ES-I3 (cell line): Measurements from ENCODE around the gene CD300C.
"Not testable (repeated sequence)": the region's sequence is repeated elsewhere in the genome, so short reads cannot be mapped to it uniquely, and the experiment has no call there.

ENCODE experiments used
- H3K36me3 ChIP-seq: 2 replicates; pipeline ENCODE4 v1.6.1; 2013; ENCODE audit warnings: mild to moderate bottlenecking, low read length, control low read depth, moderate library complexity; ENCODE audit not compliant: insufficient read depth
- H3K4me1 ChIP-seq: 2 replicates; pipeline ENCODE4 v1.6.1; 2013; ENCODE audit warnings: mild to moderate bottlenecking, control low read depth, low read length; ENCODE audit not compliant: insufficient read depth
- H3K9ac ChIP-seq: 2 replicates; pipeline ENCODE4 v1.6.1; 2013; ENCODE audit warnings: low read depth, mild to moderate bottlenecking, low read length, moderate library complexity
- H3K9me3 ChIP-seq: 2 replicates; pipeline ENCODE4 v1.6.1; 2013; ENCODE audit warnings: mild to moderate bottlenecking, low read length, moderate library complexity; ENCODE audit not compliant: control insufficient read depth, insufficient read depth

Gene CD300C

DNA sequence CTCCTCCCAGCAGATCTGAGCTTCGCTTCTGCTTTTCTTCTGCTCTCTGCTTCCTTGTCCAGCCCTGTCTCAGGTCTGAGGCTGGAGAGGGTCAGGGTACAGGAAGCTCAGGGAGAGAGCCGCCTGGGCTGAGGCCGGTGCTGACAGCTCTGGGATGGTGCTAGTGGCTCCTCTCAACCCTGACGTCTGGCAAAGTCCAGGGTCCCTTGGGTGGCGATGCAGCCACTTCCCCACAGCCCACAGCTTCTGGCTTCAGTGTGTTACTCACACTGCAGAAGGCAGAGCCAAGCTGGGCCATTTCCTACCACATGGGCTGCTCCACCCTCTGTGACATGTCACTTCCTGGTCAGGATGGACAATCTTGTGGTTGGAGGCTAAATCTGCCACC, at the start of gene CD300C:
Gene CD300C, minus strand, starts transcription at position 273 of the 388 bp plus-strand sequence. CDS start 333 bp downstream, outside the sequence.
- H3K9me3 ChIP-seq, result no peaks in the 10 kb centered on the region
- H3K9ac ChIP-seq, result no peak within 1 kb of the TSS
- H3K36me3 ChIP-seq, result no peaks in the 10 kb centered on the region
- H3K4me1 ChIP-seq, result no peaks in the 10 kb centered on the region

DNA sequence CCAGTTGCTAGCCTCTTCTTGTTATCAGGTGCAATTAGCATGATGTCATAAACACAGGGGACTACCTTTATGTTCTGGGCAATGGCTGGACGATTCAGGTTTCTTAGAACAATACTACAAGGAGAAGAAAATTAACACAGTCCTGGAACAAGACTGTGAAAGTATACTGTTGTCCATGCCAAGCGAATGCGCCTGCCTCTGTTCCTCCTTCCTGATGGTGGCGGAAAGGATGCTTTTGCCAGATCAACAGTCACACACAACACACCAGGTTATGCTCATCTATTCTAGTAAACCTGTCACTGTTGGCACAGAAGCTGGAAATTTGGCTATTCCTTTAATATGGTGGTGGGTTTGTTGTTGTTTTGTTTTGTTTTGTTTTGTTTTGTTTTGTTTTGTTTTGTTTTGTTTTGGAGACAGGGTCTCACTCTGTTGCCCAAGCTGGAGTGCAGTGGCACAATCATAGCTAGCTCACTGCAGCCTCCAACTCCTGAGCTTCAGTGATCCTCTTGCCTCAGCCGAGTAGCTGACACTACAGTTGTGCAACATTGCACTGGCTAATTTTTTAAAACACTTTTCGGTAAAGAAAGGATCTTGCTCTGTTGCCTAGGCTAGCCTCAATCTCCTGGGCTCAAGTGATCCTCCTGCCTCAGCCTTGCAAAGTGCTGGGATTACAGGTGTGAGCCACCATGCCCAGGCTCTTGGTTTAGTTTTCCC, 49.3 kb upstream of the CD300C start:
- peaks cover 9% of the 10 kb centered on the region for H3K4me1 ChIP-seq

GRCh38 chr17:74592087-74592990, 46.4 kb upstream of the CD300C start, which contains the start of gene CD300LD:
Gene CD300LD, minus strand, starts transcription at chr17:74592283. Its CDS starts 81 bp downstream, at chr17:74592202.
- no peak within 1 kb of the TSS for H3K9ac ChIP-seq
- no peaks in the 10 kb centered on the region for H3K4me1 ChIP-seq
- no peaks in the 10 kb centered on the region for H3K9me3 ChIP-seq
- H3K36me3 ChIP-seq, result no peaks in the 10 kb centered on the region

More for the DNA sequence above, 49.3 kb upstream of the CD300C start:
- Histone ChIP-seq H3K36me3 (no peaks in the 10 kb centered on the region), H3K9me3 (no peaks in the 10 kb centered on the region), H3K9ac (no peak overlapping the region)

DNA sequence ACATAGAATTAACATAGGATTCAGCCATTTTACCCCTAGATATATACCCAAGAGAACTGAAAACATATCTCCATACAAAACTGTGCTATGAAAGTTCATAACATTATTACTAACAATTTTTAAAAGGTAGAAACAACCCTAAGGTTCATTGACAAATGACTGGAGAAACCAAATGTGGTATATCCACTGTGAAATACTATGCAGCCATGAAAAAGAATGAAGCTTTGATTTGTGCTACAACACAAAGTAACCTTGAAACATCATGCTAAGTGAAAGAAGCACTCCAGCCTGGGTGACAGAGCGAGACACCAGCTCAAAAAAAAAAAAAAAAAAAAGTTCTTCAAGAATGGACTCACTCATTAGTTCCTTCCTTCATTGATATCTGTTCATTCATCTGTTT, 45.6 kb upstream of the CD300C start:
- no peak overlapping the region for H3K9ac ChIP-seq
- no peaks in the 10 kb centered on the region for H3K4me1 ChIP-seq
- no peaks in the 10 kb centered on the region for H3K9me3 ChIP-seq
- no peaks in the 10 kb centered on the region for H3K36me3 ChIP-seq

GRCh38 chr17:74585711-74586110, 39.8 kb upstream of the CD300C start:
- no peaks in the 10 kb centered on the region for H3K4me1 ChIP-seq
- no peaks in the 10 kb centered on the region for H3K9me3 ChIP-seq
- no peak overlapping the region for H3K9ac ChIP-seq
- H3K36me3 ChIP-seq, result no peaks in the 10 kb centered on the region

- H3K4me1 ChIP-seq, result no peaks in the 10 kb centered on the region
- no peak overlapping the region for H3K9ac ChIP-seq
- no peaks in the 10 kb centered on the region for H3K36me3 ChIP-seq
- no peaks in the 10 kb centered on the region for H3K9me3 ChIP-seq
Measured at GRCh38 chr17:74584292-74585060, 38.6 kb upstream of the CD300C start.

GRCh38 chr17:74582633-74583032, 36.7 kb upstream of the CD300C start:
- Histone ChIP-seq H3K9ac (no peak overlapping the region), H3K4me1 (no peaks in the 10 kb centered on the region), H3K36me3 (no peaks in the 10 kb centered on the region), H3K9me3 (no peaks in the 10 kb centered on the region)

GRCh38 chr17:74579900-74580299, 34.0 kb upstream of the CD300C start:
- Histone ChIP-seq H3K9ac (no peak overlapping the region), H3K4me1 (no peaks in the 10 kb centered on the region), H3K36me3 (no peaks in the 10 kb centered on the region), H3K9me3 (no peaks in the 10 kb centered on the region)

DNA sequence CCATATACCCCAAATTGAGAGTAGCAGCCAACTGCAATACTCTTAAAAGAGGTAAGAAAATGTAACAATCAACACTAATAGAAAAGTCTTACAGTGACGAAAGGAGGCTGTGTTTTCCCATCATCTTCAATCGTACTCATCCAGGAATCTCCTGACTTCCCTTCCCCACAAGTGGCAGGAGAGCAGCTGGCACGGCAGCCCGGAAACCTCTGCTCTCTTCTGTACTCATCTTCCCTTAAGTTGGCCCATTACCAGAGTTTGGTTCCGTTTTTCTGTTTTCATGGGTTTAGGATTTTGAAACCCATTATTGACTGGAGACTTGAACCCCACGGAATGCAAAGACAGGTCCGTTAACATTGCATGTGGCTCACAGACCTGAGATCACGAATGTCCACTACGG, 33.1 kb upstream of the CD300C start:
- H3K9me3 ChIP-seq, result no peaks in the 10 kb centered on the region
- no peaks in the 10 kb centered on the region for H3K4me1 ChIP-seq
- H3K9ac ChIP-seq, result no peak overlapping the region
- no peaks in the 10 kb centered on the region for H3K36me3 ChIP-seq

- H3K4me1 ChIP-seq, result peaks cover 5% of the 10 kb centered on the region; the same call in 1 of the 2 replicates
- H3K36me3 ChIP-seq, result no peaks in the 10 kb centered on the region
- no peaks in the 10 kb centered on the region for H3K9me3 ChIP-seq
- no peak overlapping the region for H3K9ac ChIP-seq
Measured at GRCh38 chr17:74574489-74575142, 28.7 kb upstream of the CD300C start.

DNA sequence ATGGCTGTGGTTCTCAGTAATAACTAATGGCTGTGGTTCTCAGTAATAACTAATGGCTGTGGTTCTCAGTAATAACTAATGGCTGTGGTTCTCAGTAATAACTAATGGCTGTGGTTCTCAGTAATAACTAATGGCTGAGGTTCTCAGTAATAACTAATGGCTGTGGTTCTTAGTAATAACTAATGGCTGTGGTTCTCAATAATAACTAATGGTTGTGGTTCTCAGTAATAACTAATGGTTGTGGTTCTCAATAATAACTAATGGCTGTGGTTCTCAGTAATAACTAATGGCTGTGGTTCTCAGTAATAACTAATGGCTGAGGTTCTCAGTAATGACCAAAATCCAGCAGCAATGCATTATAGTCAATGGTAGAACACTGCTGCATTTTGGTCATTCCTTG, 27.7 kb upstream of the CD300C start:
- peaks cover 11% of the 10 kb centered on the region; the same call in 1 of the 2 replicates for H3K4me1 ChIP-seq
- not testable (repeated sequence) for H3K9ac ChIP-seq, H3K36me3 ChIP-seq, H3K9me3 ChIP-seq

DNA sequence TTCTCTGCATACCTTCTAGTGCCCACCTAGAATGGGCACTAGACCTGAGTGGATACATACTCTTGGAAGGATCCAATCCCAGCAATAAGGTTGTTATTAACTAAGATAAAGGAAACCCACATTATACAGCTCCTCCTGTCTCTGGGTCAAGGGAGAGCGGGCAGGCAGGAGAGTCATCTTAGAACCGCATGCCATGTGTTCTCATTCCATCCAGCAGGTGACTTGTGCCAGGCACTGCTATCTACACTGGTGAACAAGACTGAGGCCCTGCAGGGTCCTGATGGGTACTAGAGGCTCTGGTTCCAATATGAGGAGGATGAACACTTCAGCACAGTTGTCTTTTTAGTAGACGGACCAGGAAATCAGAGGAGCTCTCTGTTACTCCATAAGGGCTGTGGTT, 27.3 kb upstream of the CD300C start:
- H3K4me1 ChIP-seq, result peaks cover 11% of the 10 kb centered on the region; the same call in 1 of the 2 replicates
- H3K9me3 ChIP-seq, result no peaks in the 10 kb centered on the region
- H3K36me3 ChIP-seq, result no peaks in the 10 kb centered on the region
- H3K9ac ChIP-seq, result no peak overlapping the region

DNA sequence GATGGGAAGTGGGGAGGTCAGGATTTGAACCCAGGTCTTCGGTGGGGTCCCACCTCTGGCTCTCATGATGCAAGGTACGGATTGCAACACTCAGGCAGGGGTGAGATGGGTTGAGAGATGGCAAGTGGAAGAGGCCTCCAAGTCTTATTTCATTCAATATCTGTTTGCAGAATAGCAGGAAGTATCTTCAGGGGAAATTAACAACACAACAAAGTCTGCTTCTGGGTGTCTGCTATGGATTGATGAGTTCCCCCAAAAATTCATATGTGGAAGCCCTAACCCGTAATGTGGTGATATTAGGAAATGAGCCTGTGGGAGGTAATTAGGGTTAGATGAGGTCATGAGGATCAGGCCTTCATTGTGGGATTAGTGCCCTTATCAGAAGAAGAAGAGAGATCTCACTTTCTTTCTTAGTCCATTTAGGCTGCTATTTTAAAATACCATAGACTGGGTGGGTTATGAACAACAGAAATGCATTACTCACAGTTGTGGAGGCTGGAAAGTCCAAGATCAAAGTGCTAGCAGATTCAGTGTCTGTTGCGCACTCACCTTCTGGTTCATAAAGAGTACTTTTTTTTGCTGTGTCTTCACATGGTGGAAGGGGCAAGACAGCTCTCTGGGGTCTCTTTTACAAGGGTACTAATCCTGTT, 25.8 kb upstream of the CD300C start:
- no peaks in the 10 kb centered on the region for H3K9me3 ChIP-seq
- peaks cover 11% of the 10 kb centered on the region; the same call in 1 of the 2 replicates for H3K4me1 ChIP-seq
- no peaks in the 10 kb centered on the region for H3K36me3 ChIP-seq
- no peak overlapping the region for H3K9ac ChIP-seq
